GM21381 (cell line): ENCODE results near the gene PSAP.
"Not testable (repeated sequence)": the region's sequence is repeated elsewhere in the genome, so short reads cannot be mapped to it uniquely, and the experiment has no call there.

Source experiments
- ATAC-seq: cut with Tn5 transposase; IDR thresholded peaks from one replicate; pipeline ENCODE4 v1.9.1; 2021; ENCODE audit warnings: mild to moderate bottlenecking, moderate library complexity; ENCODE audit not compliant: unreplicated experiment

The PSAP gene

GRCh38 chr10:71850743-71851464 lies at the start of gene PSAP:
TSS of gene PSAP (minus strand) at chr10:71851251. CDS start at chr10:71851221, 30 bp downstream.
- peak; percentile 92 for ATAC-seq

GRCh38 chr10:71900441-71901180 lies 49.6 kb upstream of the PSAP start:
- no peak for ATAC-seq

GRCh38 chr10:71899665-71900412 lies 48.8 kb upstream of the PSAP start:
- no peak for ATAC-seq

DNA sequence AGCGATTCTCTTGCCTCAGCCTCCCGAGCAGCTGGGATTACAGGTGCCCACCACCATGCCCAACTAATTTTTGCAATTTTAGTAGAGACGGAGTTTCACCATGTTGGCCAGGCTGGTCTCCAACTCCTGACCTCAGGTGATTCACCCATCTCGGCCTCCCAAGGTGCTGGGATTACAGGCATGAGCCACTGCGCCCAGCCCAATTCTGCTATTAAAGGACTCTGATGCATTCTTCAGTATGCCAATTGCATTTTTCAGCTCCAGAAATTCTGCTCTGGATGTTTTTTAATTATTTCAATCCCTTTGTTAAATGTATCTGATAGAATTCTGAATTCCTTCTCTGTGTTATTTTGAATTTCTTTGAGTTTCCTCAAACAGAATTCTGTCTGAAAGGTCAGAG lies 47.3 kb upstream of the PSAP start:
- ATAC-seq: not testable (repeated sequence)

DNA sequence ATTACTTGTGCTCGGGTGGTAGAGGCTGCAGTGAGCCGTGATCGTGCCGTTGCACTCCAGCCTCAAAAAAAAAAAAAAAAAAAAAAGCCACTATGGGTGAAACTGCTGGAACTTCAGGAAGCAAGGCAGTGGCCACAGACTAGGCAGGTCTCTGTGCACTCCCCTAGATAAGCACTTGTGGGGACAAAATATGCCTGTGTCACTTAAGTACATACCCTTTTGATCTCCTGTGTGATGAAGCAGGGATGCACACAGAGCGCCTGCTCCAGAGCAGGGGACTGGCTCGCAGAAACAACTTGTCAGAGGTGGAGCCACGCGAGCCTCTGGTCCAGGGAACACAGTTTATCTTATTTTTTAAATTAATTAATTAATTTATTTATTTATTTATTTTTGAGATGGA lies 42.9 kb upstream of the PSAP start:
- no peak for ATAC-seq

DNA sequence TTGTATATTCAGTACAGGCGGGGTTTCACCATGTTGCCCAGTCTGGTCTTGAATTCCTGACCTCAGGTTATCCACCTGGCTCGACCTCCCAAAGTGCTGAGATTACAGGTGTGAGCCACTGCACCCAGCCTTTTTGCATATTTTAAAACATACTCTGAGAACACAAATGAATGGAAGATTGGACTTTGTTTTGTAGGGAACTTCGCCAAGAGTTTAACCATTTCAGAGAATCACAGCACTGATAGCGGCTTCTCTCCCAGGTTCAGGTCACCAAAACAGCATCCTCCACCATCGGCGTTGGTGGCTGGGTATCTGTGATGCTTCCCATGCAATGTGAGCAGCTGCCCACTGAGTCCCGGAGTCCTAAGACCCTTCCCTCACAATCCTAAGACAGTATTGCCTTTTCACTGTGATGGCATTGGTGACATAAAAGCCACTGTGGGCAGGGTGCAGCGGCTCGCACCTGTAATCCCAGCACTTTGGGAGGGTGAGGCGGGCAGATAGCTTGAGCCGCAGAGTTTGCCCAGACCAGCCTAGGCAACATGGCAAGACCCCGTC lies 42.3 kb upstream of the PSAP start:
- no peak for ATAC-seq

DNA sequence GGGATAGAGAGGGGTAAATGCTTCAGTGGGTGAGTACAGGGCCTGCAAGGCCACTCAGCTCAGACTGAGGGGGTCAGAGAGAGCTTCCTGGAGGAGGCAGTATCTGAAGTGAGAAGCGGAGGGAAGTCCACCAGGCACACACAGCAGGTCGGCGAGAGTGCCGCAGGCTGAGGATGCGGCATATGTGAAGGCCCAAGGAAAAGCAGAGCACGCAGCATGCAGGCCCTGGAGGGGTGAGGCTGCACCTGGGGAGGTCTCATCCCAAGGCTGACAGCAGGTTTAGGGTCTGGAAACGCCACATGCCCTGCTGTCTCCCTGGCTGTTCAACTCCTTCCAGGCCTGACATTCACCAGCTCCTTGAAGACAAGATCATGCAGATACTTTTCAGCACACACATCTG lies 40.4 kb upstream of the PSAP start:
- ATAC-seq: no peak

- no peak for ATAC-seq
Observed at GRCh38 chr10:71889388-71889987, 38.4 kb upstream of the PSAP start.

- ATAC-seq: peak; percentile 81
Observed at GRCh38 chr10:71888623-71889387, 37.8 kb upstream of the PSAP start.

GRCh38 chr10:71888248-71888622 lies 37.2 kb upstream of the PSAP start:
- no peak for ATAC-seq

DNA sequence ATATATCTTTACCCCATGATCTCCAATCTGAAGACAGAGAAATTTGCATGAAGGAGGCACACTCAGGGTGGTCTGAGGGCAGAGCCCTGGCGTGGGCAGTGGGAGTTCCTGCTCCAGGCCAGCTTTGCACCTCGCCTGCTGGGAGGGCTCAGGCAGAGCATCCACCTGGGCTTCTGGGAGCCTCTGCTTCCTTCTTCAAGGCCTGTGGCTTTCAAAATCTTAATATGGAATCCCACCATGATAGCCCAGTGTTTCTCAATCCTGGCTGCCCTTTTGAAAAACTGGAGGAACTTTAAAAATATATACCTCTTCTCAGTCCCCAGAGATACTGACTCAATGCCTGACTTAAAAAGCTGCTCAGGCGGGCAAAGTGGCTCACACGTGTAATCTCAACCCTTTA lies 36.7 kb upstream of the PSAP start:
- no peak for ATAC-seq

- ATAC-seq: no peak
Observed at GRCh38 chr10:71882813-71883659, 32.0 kb upstream of the PSAP start.

DNA sequence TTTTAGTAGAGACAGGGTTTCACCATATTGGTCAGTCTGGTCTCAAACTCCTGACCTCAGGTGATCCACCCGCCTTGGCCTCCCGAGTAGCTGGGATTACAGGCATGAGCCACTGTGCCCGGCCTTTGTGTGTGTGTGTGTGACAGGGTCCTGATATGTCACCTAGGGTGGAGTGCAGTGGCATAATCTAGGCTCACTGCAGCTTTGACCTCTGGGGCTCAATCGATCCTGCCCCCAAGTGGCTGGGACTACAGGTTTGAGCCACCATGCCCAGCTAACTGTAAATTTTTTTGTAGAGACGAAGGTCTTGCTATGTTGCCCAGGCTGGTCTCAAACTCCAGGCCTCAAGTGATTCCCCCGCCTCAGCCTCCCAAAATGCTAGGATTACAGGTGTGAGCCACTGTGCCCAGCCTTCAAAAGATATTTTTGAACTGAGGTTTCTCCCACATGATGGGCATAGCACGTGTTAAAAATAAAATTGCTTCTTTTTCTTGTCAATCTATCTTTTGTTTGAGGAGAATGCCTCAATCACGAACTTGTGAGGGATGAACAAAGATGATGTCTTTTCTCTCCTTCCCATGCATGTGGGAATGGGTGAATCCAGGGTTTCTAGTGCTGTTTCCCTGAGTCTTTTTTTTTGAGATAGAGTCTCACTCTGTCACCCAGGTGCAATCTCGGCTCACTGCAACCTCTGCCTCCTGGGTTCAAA lies 30.8 kb upstream of the PSAP start:
- ATAC-seq: no peak

GRCh38 chr10:71881307-71881624 lies 30.2 kb upstream of the PSAP start:
- ATAC-seq: not testable (repeated sequence)

GRCh38 chr10:71880425-71881306 lies 29.6 kb upstream of the PSAP start:
- no peak for ATAC-seq

DNA sequence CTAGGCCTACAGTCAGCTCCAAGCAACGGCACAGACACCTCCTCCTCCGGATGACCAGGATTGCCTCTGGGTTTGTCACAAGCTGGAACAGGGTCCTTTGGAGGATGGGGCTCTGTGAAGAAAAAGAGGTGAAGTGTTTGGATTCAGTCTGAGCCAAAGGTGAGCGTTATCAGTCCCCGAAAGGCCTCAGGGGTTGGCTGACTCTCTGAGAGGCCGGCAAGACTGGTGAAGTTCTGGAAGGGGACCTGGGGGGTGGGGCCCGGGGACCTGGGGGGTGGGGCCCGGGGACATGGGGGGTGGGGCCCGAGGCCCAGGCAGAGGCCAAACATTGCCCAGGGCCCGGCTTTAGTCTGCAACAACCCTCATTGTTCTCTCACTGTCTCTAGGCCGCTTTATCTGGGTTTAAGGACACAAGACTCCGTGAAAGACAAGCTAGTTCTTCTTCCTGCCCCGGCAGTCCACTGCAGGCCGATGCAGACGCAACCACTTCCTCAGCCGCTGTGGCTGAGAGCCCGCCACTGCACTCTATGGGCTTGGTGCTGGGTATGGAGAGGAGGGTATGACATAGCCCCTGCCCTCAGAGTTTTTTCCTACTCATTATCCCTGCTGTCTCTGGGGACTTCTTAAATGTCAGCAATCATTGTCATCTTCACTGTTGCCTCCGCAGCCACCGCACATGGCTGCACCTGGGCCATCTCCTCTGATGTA lies 27.4 kb upstream of the PSAP start:
- ATAC-seq: no peak

- ATAC-seq: no peak
Observed at GRCh38 chr10:71877821-71878220, 26.8 kb upstream of the PSAP start.
